ENCODE data around the gene C16orf92.

GRCh38 chr16:30004424-30004776 is 18.6 kb upstream of the C16orf92 start:
- TF ChIP-seq CTCF (IDR thresholded peaks at IDR 0.05) (no peak), ZFX (IDR thresholded peaks at IDR 0.05; ENCODE audit: borderline replicate concordance) (no peak)
